Loucy (cell line): ENCODE measurements around the gene TSHR.

ENCODE experiments used
- H2AFZ ChIP-seq: fragments of 200-600 bp; sonication (generic); 2 replicates; pipeline ENCODE4 v1.6.0; 2016; ENCODE audit warnings: antibody characterized with exemption, mild to moderate bottlenecking, low read length, moderate library complexity
- H3F3A ChIP-seq: fragments of 200-600 bp; 2 replicates; pipeline ENCODE4 v1.6.0; 2016; ENCODE audit warnings: antibody characterized with exemption, low read depth, mild to moderate bottlenecking
- H3K27me3 ChIP-seq: fragments of 200-600 bp; sonication (generic); 2 replicates; pipeline ENCODE4 v1.6.1; 2014; ENCODE audit warnings: low read length, mild to moderate bottlenecking; ENCODE audit not compliant: insufficient read depth, poor library complexity, severe bottlenecking
- H3K36me3 ChIP-seq: fragments of 200-600 bp; sonication (generic); 2 replicates; pipeline ENCODE4 v1.6.1; 2016; ENCODE audit warnings: low read length; ENCODE audit not compliant: insufficient read depth
- H3K4me1 ChIP-seq: fragments of 200-600 bp; sonication (generic); 2 replicates; pipeline ENCODE4 v1.5.1; 2014; ENCODE audit warnings: low read length, mild to moderate bottlenecking; ENCODE audit not compliant: insufficient read depth, poor library complexity, severe bottlenecking
- H3K4me2 ChIP-seq: fragments of 200-600 bp; sonication (generic); 2 replicates; pipeline ENCODE4 v1.6.0; 2014; ENCODE audit warnings: antibody characterized with exemption, low read length, low read depth, mild to moderate bottlenecking; ENCODE audit not compliant: poor library complexity, severe bottlenecking
- H3K4me3 ChIP-seq: fragments of 200-600 bp; sonication (generic); 2 replicates; pipeline ENCODE4 v1.5.1; 2014; ENCODE audit warnings: low read length, mild to moderate bottlenecking, mixed read lengths; ENCODE audit not compliant: poor library complexity, severe bottlenecking
- H3K79me2 ChIP-seq: fragments of 200-600 bp; sonication (generic); 2 replicates; pipeline ENCODE4 v1.6.1; 2014; ENCODE audit warnings: low read length; ENCODE audit not compliant: insufficient read depth
- H3K9ac ChIP-seq: fragments of 200-600 bp; sonication (generic); 2 replicates; pipeline ENCODE4 v1.6.0; 2014; ENCODE audit warnings: mild to moderate bottlenecking, low read depth, low read length, moderate library complexity; ENCODE audit not compliant: poor library complexity, severe bottlenecking
- H3K9me2 ChIP-seq: fragments of 200-600 bp; sonication (generic); replicated peaks from 2 replicates; pipeline ENCODE4 v1.6.1; 2016; ENCODE audit warnings: low read depth, low read length, mixed read lengths
- H3K9me3 ChIP-seq: fragments of 200-600 bp; sonication (generic); 2 replicates; pipeline ENCODE4 v1.6.1; 2014; ENCODE audit warnings: mild to moderate bottlenecking, antibody characterized with exemption, low read length, low read depth; ENCODE audit not compliant: insufficient read depth
- H4K20me1 ChIP-seq: fragments of 200-600 bp; sonication (generic); 2 replicates; pipeline ENCODE4 v1.6.0; 2014; ENCODE audit warnings: antibody characterized with exemption, low read length, mild to moderate bottlenecking; ENCODE audit not compliant: insufficient read depth, poor library complexity, severe bottlenecking
- EZH2phosphoT487 ChIP-seq: fragments of 200-600 bp; IDR thresholded peaks from 2 replicates; pipeline ENCODE4 v1.6.1; 2018; ENCODE audit warnings: antibody characterized with exemption, mild to moderate bottlenecking, moderate library complexity, borderline replicate concordance
- TF ChIP-seq, protein P1 (sequence below): fragments of 200-600 bp; sonication (generic); conservative IDR thresholded peaks from 2 replicates; pipeline ENCODE4 v1.5.1; 2014; ENCODE audit warnings: mild to moderate bottlenecking, antibody characterized with exemption, low read length

The TSHR gene

DNA sequence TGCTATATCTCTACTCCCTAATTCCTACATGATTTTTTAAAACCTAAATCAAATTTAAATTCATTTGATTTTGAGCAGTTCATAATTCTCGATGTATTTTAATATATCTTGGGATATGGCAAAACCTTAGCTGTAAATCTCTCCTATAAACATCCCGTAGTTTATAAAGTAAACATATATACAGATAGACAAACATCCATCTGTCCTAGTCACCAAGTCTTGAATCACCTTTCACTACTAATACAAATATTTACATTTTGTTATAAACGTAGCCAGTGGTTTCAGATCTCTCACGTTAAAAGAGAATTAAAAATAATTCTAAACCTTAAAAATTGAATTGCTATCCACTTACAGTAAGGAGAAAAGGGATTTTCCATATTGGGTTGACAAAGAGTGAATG, 107.0 kb downstream of the TSHR start:
- Histone ChIP-seq H3F3A (no peaks in the 10 kb centered on the region), H3K79me2 (no peaks in the 10 kb centered on the region), H3K4me2 (no peak overlapping the region), H3K9me2 (no peaks in the 10 kb centered on the region), H3K4me3 (no peak overlapping the region), H3K36me3 (no peaks in the 10 kb centered on the region), H3K9ac (no peak overlapping the region), H4K20me1 (no peaks in the 10 kb centered on the region), H3K9me3 (no peaks in the 10 kb centered on the region), H2AFZ (no peak overlapping the region; the same call in 1 of the 2 replicates), H3K27me3 (no peaks in the 10 kb centered on the region), H3K4me1 (no peaks in the 10 kb centered on the region)
- TF ChIP-seq, protein P1, sequence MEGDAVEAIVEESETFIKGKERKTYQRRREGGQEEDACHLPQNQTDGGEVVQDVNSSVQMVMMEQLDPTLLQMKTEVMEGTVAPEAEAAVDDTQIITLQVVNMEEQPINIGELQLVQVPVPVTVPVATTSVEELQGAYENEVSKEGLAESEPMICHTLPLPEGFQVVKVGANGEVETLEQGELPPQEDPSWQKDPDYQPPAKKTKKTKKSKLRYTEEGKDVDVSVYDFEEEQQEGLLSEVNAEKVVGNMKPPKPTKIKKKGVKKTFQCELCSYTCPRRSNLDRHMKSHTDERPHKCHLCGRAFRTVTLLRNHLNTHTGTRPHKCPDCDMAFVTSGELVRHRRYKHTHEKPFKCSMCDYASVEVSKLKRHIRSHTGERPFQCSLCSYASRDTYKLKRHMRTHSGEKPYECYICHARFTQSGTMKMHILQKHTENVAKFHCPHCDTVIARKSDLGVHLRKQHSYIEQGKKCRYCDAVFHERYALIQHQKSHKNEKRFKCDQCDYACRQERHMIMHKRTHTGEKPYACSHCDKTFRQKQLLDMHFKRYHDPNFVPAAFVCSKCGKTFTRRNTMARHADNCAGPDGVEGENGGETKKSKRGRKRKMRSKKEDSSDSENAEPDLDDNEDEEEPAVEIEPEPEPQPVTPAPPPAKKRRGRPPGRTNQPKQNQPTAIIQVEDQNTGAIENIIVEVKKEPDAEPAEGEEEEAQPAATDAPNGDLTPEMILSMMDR = no peak
- TF ChIP-seq EZH2phosphoT487 = no peak

DNA sequence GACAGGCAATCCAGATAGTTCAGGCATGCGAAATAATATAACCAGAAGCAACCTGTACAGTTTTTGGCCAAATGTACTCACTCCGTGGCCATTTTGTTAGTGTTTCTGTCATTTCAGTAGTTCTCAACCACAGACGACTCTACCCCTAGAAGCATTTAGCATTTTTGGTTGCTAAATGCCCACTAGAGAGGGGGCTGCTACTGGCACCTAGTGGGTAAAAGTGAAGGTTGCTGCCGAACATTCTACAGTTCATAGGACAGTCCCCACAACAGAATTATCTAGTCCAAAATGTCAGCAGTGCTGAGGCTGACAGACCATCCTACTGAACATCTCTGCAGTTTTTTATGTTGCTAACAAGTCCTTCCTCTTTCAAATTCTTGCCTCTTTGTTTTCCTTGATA, 107.4 kb downstream of the TSHR start:
- H2AFZ ChIP-seq = peak overlapping the region; percentile 69
- H3K4me1 ChIP-seq = no peaks in the 10 kb centered on the region
- H3K27me3 ChIP-seq = no peaks in the 10 kb centered on the region
- no peak overlapping the region for H3K9ac ChIP-seq
- no peak overlapping the region for H3K4me2 ChIP-seq
- no peaks in the 10 kb centered on the region for H4K20me1 ChIP-seq
- no peak overlapping the region for H3K4me3 ChIP-seq
- TF ChIP-seq EZH2phosphoT487 = no peak
- TF ChIP-seq, protein P1 = peak; percentile 70
- no peaks in the 10 kb centered on the region for H3K9me3 ChIP-seq
- H3K79me2 ChIP-seq = no peaks in the 10 kb centered on the region
- no peaks in the 10 kb centered on the region for H3K9me2 ChIP-seq
- no peaks in the 10 kb centered on the region for H3K36me3 ChIP-seq
- no peaks in the 10 kb centered on the region for H3F3A ChIP-seq

DNA sequence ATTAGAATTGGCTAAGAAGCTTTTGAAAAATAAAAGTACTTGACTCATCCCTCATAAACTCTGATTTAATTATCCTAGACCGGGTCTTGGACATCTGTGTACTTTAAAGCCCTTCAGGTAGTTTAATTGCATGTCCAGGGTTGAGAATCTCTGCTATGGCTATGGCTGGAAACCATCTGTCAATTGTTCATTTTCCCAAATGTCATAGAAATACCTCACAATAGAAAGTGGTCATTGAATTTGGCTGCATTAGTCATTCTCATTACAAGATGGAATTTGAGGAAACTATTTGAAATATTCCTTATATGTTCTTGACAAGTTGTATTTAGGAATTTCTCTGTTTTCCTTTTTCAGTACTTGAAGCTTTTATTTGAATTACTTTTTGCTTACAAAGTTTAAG, 111.3 kb downstream of the TSHR start:
- H3K27me3 ChIP-seq = no peaks in the 10 kb centered on the region
- no peaks in the 10 kb centered on the region for H3K36me3 ChIP-seq
- H3K4me3 ChIP-seq = no peak overlapping the region
- H2AFZ ChIP-seq = no peak overlapping the region
- H3F3A ChIP-seq = no peaks in the 10 kb centered on the region
- H3K9ac ChIP-seq = no peak overlapping the region
- H3K4me1 ChIP-seq = no peaks in the 10 kb centered on the region
- no peaks in the 10 kb centered on the region for H3K79me2 ChIP-seq
- peaks cover 3% of the 10 kb centered on the region; the same call in 1 of the 2 replicates for H3K9me3 ChIP-seq
- TF ChIP-seq EZH2phosphoT487 = no peak
- TF ChIP-seq, protein P1 = no peak
- H3K4me2 ChIP-seq = no peak overlapping the region
- H4K20me1 ChIP-seq = no peaks in the 10 kb centered on the region
- no peaks in the 10 kb centered on the region for H3K9me2 ChIP-seq
